Measurements from ENCODE around the gene RACGAP1.

The RACGAP1 gene

DNA sequence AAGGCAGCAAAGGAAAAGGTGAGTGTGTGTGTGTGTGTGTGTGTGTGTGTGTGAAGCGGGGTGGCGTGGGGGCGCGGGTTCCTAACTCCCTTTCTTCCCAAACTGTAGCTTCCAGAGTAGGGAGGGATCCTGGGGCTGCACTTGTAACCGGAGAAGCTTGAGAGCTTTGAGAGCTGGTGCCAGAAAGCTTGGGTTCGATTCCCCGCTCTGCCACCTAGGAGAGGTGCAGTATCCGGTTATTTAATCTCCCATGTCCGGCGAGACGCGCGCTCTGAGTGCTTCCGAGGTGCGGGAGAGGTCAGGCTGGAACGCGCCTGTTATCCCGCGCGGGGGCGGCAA, 7.2 kb upstream of the RACGAP1 start:
- TF ChIP-seq GATA3 (IDR thresholded peaks at IDR 0.05; ENCODE audit: low read depth, low read length) (no peak), GATA2 (IDR thresholded peaks at IDR 0.05; ENCODE audit: low read depth, low read length) (no peak)

GRCh38 chr12:50026691-50027090, 1.4 kb upstream of the RACGAP1 start:
- TF ChIP-seq GATA2 (IDR thresholded peaks at IDR 0.05; ENCODE audit: low read depth, low read length) (no peak), GATA3 (IDR thresholded peaks at IDR 0.05; ENCODE audit: low read depth, low read length) (no peak)

- TF ChIP-seq GATA3 (IDR thresholded peaks at IDR 0.05; ENCODE audit: low read depth, low read length) (no peak), GATA2 (IDR thresholded peaks at IDR 0.05; ENCODE audit: low read depth, low read length) (no peak)
Observed at GRCh38 chr12:50024805-50025186, 498 bp downstream of the RACGAP1 start.

DNA sequence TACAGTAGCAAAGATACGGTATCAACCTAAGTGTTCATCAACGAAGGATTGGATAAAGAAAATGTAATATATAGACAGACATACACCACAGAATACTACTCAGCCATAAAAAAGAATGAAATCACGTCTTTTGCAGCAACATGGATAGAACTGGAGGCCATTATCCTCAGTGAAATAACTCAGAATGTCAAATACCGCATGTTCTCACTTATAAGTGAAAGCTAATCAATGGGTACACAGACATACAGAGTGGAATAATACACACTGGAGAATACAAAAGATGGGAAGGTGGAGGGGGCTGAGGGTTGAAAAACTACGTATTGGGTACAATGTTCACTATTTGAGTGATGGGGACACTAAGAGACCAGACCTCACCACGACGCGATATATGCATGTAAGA, 1.1 kb downstream of the RACGAP1 start:
- no peak for TF ChIP-seq GATA2 (IDR thresholded peaks at IDR 0.05; ENCODE audit: low read depth, low read length)
- no peak for TF ChIP-seq GATA3 (IDR thresholded peaks at IDR 0.05; ENCODE audit: low read depth, low read length)

- TF ChIP-seq GATA2 (IDR thresholded peaks at IDR 0.05; ENCODE audit: low read depth, low read length) (no peak), GATA3 (IDR thresholded peaks at IDR 0.05; ENCODE audit: low read depth, low read length) (no peak)
Observed at GRCh38 chr12:50022903-50023302, 2.4 kb downstream of the RACGAP1 start.

- TF ChIP-seq GATA2 (IDR thresholded peaks at IDR 0.05; ENCODE audit: low read depth, low read length) (no peak), GATA3 (IDR thresholded peaks at IDR 0.05; ENCODE audit: low read depth, low read length) (no peak)
Observed at GRCh38 chr12:50021031-50021430, 4.3 kb downstream of the RACGAP1 start.

DNA sequence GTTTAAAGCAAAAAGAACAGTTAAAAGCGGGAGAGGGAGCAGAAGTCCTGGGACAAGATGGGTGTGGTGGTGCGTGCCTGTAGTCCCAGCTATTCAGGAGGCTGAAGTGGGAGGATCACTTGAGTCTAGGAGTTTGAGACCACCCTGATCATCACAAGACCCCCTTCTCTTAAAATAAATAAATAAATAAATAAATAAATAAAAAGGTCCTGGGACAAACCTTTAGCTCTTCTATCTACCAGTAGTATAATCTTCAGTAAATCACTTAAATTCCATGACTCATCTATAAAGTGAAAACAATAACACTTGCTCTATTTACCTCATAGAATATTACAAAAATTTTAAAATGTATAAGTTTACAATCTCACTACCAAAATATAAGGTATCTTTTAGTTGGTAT, 5.8 kb downstream of the RACGAP1 start:
- TF ChIP-seq GATA2 (IDR thresholded peaks at IDR 0.05; ENCODE audit: low read depth, low read length) (no peak), GATA3 (IDR thresholded peaks at IDR 0.05; ENCODE audit: low read depth, low read length) (no peak)

DNA sequence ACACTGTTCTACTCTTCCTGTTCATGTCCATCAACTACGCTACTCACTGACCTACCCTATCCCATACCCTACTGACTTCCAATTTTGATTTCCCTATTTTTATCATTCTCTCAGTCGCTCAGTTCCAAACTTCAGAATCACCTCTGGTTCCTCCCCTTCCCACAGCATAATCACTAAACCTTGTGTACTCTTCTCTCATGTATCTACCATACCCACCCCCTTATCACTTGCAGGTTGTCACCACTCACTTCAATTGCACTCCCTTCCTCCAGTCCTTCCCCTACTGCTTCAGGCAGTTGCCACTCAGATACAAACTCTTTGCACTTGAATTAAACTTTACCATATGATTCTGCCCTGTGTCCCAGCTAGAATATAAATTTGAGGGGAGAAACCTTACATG, 6.3 kb downstream of the RACGAP1 start:
- TF ChIP-seq GATA2 (IDR thresholded peaks at IDR 0.05; ENCODE audit: low read depth, low read length) = no peak
- TF ChIP-seq GATA3 (IDR thresholded peaks at IDR 0.05; ENCODE audit: low read depth, low read length) = no peak

- TF ChIP-seq GATA2 (IDR thresholded peaks at IDR 0.05; ENCODE audit: low read depth, low read length) (no peak), GATA3 (IDR thresholded peaks at IDR 0.05; ENCODE audit: low read depth, low read length) (no peak)
Observed at GRCh38 chr12:50018154-50018553, 7.1 kb downstream of the RACGAP1 start.

- TF ChIP-seq GATA3 (IDR thresholded peaks at IDR 0.05; ENCODE audit: low read depth, low read length) (no peak), GATA2 (IDR thresholded peaks at IDR 0.05; ENCODE audit: low read depth, low read length) (no peak)
Observed at GRCh38 chr12:50017641-50018040, 7.7 kb downstream of the RACGAP1 start.

- TF ChIP-seq GATA3 (IDR thresholded peaks at IDR 0.05; ENCODE audit: low read depth, low read length) (no peak), GATA2 (IDR thresholded peaks at IDR 0.05; ENCODE audit: low read depth, low read length) (no peak)
Observed at GRCh38 chr12:50016501-50017475, 8.5 kb downstream of the RACGAP1 start.

- TF ChIP-seq GATA3 (IDR thresholded peaks at IDR 0.05; ENCODE audit: low read depth, low read length) = no peak
- TF ChIP-seq GATA2 (IDR thresholded peaks at IDR 0.05; ENCODE audit: low read depth, low read length) = no peak
Observed at GRCh38 chr12:50014342-50014741, 11.0 kb downstream of the RACGAP1 start.

DNA sequence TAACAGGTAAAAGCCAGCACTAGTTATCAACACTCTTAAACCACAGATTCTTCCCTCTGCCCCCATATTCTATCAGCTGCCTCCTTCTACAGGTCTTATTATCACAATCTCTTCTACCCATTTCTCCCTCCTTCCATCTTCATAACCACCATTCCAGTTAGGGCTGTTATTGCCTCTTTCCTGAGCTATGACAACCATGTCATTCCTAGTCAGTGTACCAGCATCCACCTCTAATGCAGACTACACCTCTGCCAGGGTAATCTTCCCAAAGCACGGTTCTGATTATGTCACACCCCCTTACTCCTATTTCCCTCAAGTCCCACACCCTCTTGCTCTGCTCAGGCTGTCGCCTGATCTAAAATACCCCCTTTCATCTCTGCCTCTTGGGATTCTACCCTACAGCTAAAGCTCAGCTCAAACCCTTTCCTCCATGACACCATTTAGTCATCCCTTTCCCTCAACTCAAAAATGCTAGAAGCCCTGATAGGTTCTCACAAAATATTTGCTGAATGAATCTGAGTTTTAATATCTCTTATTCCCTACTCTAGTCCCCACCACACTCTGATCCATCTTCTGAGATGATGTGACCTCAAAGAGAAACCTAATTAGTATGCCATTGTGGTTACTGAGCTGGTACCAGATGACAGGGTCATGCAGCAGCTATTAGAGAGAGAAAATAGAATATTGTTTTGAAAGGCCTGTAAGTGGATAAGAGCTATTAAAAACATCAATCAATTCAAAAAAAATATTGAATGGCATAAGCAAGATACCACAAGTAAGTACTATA, 11.7 kb downstream of the RACGAP1 start:
- TF ChIP-seq GATA2 (IDR thresholded peaks at IDR 0.05; ENCODE audit: low read depth, low read length) = no peak
- no peak for TF ChIP-seq GATA3 (IDR thresholded peaks at IDR 0.05; ENCODE audit: low read depth, low read length)

DNA sequence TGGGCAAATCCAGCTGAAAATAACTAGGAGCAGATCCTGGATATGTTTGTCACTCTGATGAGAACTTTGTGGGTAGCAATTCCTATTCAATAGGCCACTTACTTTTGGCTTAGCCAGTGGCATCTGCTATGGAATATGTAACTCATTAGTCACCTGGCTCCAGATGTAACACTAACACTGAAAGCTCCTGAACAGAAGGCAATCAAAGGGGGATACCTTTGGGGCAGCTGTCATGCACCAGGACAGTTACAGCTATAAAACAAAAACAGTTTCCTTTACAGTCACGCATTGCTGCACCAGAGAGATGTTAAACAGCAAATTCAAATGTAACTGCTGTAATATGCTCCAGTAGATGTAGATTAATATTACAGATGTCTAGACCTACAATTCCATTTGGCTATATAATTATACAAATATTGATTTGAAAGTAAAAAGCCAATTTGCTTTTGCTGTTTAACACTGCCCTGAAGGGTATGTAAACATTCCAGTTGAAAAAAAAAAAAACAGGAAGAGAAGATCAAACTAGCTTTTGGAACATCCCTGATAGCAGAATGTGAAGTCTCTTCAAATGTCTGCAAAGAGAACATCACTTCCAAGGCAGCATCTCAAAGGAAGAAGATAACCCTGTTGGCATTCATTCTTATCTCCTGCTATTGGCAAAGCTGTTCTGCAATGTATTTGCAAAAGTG, 18.4 kb downstream of the RACGAP1 start:
- TF ChIP-seq GATA2 (IDR thresholded peaks at IDR 0.05; ENCODE audit: low read depth, low read length) = no peak
- TF ChIP-seq GATA3 (IDR thresholded peaks at IDR 0.05; ENCODE audit: low read depth, low read length) = no peak

Measured in SH-SY5Y (cell line).